Activated CD4-positive, alpha-beta T cell treated with anti-CD3 and anti-CD28 coated beads, Interleukin-2, amount 10 ng/mL, durations not matched to agents 24 days and 14 days (primary cell): ENCODE data around the gene SF1. TPM values are rescaled to one million over a fixed set of nuclear protein-coding genes. Genes with fewer than 3 reads are reported as not detected.

Experiments used
- DNase-seq: peaks from one replicate; pipeline ENCODE4 v3.0.0; 2022
- H3K27ac Mint-ChIP-seq: one replicate; pipeline ENCODE4 v1.8.0; 2022; ENCODE audit warnings: mild to moderate bottlenecking, mixed read lengths
- H3K27me3 Mint-ChIP-seq: one replicate; pipeline ENCODE4 v1.8.0; 2022; ENCODE audit warnings: mixed read lengths
- H3K36me3 Mint-ChIP-seq: one replicate; pipeline ENCODE4 v1.8.0; 2022; ENCODE audit warnings: low read depth, mild to moderate bottlenecking, mixed read lengths
- H3K4me1 Mint-ChIP-seq: one replicate; pipeline ENCODE4 v1.8.0; 2021; ENCODE audit warnings: mixed read lengths
- H3K4me3 Mint-ChIP-seq: one replicate; pipeline ENCODE4 v1.8.0; 2022; ENCODE audit warnings: mild to moderate bottlenecking, moderate library complexity, mixed read lengths
- H3K9me3 Mint-ChIP-seq: one replicate; pipeline ENCODE4 v1.8.0; 2021; ENCODE audit warnings: mixed read lengths
- intact Hi-C: fragments of 100-400 bp; cut with micrococcal nuclease; formaldehyde crosslinking; loops from one replicate; pipeline ENCODE4 v1.15.1; 2023
- total RNA-seq: library from RNA; stranded (reverse); gene quantifications from 2 replicates; pipeline ENCODE4 v1.2.3, GENCODE V29; 2022

The SF1 gene
- total RNA-seq, 1 donor from 2014 or later = 525 TPM

GRCh38 chr11:64777449-64778222 lies 706 bp downstream of the SF1 start:
- H3K27me3 Mint-ChIP-seq = no peaks in the 10 kb centered on the region
- H3K4me1 Mint-ChIP-seq = peaks cover 60% of the 10 kb centered on the region
- peak overlapping the region; percentile 94 for H3K4me3 Mint-ChIP-seq
- H3K36me3 Mint-ChIP-seq = peaks cover 52% of the 10 kb centered on the region
- intact Hi-C loops = loop anchor here (2.0 to 5.0 kb wide), 8 partner anchors 13 to 1295 kb away; partner anchors contain the start of genes ATG2A, ESRRA, FKBP2 and MEN1
- no peaks in the 10 kb centered on the region for H3K9me3 Mint-ChIP-seq
- peak; percentile 94 for DNase-seq
- H3K27ac Mint-ChIP-seq = peak overlapping the region; percentile 78

GRCh38 chr11:64776875-64777274 lies 1.5 kb downstream of the SF1 start:
- intact Hi-C loops = loop anchor here (5.0 kb wide), 3 partner anchors 335 to 1295 kb away; partner anchors contain the start of genes ESRRA, PACS1 and TM7SF2
- no peak for DNase-seq
- Mint-ChIP-seq H3K27ac (peak overlapping the region; percentile 78), H3K9me3 (no peaks in the 10 kb centered on the region), H3K36me3 (peaks cover 58% of the 10 kb centered on the region), H3K4me1 (peaks cover 68% of the 10 kb centered on the region), H3K4me3 (peak overlapping the region; percentile 94), H3K27me3 (no peaks in the 10 kb centered on the region)

GRCh38 chr11:64776425-64776824 lies 1.9 kb downstream of the SF1 start:
- peaks cover 63% of the 10 kb centered on the region for H3K36me3 Mint-ChIP-seq
- DNase-seq = no peak
- intact Hi-C loops = loop anchor here (5.0 kb wide), 3 partner anchors 336 to 1296 kb away; partner anchors contain the start of genes ESRRA, PACS1 and TM7SF2
- H3K27ac Mint-ChIP-seq = peak overlapping the region; percentile 78
- no peaks in the 10 kb centered on the region for H3K9me3 Mint-ChIP-seq
- peaks cover 71% of the 10 kb centered on the region for H3K4me1 Mint-ChIP-seq
- peak overlapping the region; percentile 94 for H3K4me3 Mint-ChIP-seq
- H3K27me3 Mint-ChIP-seq = no peaks in the 10 kb centered on the region

GRCh38 chr11:64774144-64774543 lies 4.2 kb downstream of the SF1 start:
- Mint-ChIP-seq H3K27me3 (no peaks in the 10 kb centered on the region), H3K4me3 (peak overlapping the region; percentile 26)

GRCh38 chr11:64772303-64773018 lies 5.9 kb downstream of the SF1 start:
- peak overlapping the region; percentile 52 for H3K27ac Mint-ChIP-seq
- intact Hi-C loops = no loop called here
- H3K9me3 Mint-ChIP-seq = no peaks in the 10 kb centered on the region
- peak overlapping the region; percentile 66 for H3K4me3 Mint-ChIP-seq
- no peaks in the 10 kb centered on the region for H3K27me3 Mint-ChIP-seq
- H3K4me1 Mint-ChIP-seq = peaks cover 74% of the 10 kb centered on the region
- DNase-seq = no peak
- H3K36me3 Mint-ChIP-seq = peaks cover 96% of the 10 kb centered on the region

More at GRCh38 chr11:64774144-64774543, 4.2 kb downstream of the SF1 start:
- no peaks in the 10 kb centered on the region for H3K9me3 Mint-ChIP-seq
- no peak for DNase-seq
- intact Hi-C loops = no loop called here
- H3K4me1 Mint-ChIP-seq = peaks cover 64% of the 10 kb centered on the region
- no peak overlapping the region for H3K27ac Mint-ChIP-seq
- peaks cover 82% of the 10 kb centered on the region for H3K36me3 Mint-ChIP-seq

GRCh38 chr11:64771861-64772260 lies 6.5 kb downstream of the SF1 start:
- intact Hi-C loops = no loop called here
- no peaks in the 10 kb centered on the region for H3K9me3 Mint-ChIP-seq
- peak overlapping the region; percentile 66 for H3K4me3 Mint-ChIP-seq
- H3K27ac Mint-ChIP-seq = no peak overlapping the region
- peaks cover 73% of the 10 kb centered on the region for H3K4me1 Mint-ChIP-seq
- no peaks in the 10 kb centered on the region for H3K27me3 Mint-ChIP-seq
- no peak for DNase-seq
- peaks cover 96% of the 10 kb centered on the region for H3K36me3 Mint-ChIP-seq

GRCh38 chr11:64770120-64770519 lies 8.2 kb downstream of the SF1 start:
- DNase-seq = no peak
- Mint-ChIP-seq H3K4me3 (no peak overlapping the region), H3K27ac (no peak overlapping the region), H3K27me3 (no peaks in the 10 kb centered on the region), H3K36me3 (peaks cover 91% of the 10 kb centered on the region), H3K4me1 (peaks cover 66% of the 10 kb centered on the region), H3K9me3 (no peaks in the 10 kb centered on the region)
- intact Hi-C loops = no loop called here

- DNase-seq = no peak
- no peaks in the 10 kb centered on the region for H3K27me3 Mint-ChIP-seq
- no peaks in the 10 kb centered on the region for H3K9me3 Mint-ChIP-seq
- intact Hi-C loops = no loop called here
- peak overlapping the region; percentile 26 for H3K27ac Mint-ChIP-seq
- H3K4me1 Mint-ChIP-seq = peaks cover 68% of the 10 kb centered on the region
- peaks cover 91% of the 10 kb centered on the region for H3K36me3 Mint-ChIP-seq
- peak overlapping the region; percentile 4 for H3K4me3 Mint-ChIP-seq
Observed at GRCh38 chr11:64769283-64769682, 9.1 kb downstream of the SF1 start.

GRCh38 chr11:64768300-64768694 lies 10.0 kb downstream of the SF1 start:
- Mint-ChIP-seq H3K27me3 (no peaks in the 10 kb centered on the region), H3K36me3 (peaks cover 90% of the 10 kb centered on the region), H3K4me1 (peaks cover 70% of the 10 kb centered on the region), H3K4me3 (no peak overlapping the region), H3K9me3 (no peaks in the 10 kb centered on the region), H3K27ac (peak overlapping the region; percentile 11)
- intact Hi-C loops = no loop called here
- DNase-seq = no peak

GRCh38 chr11:64767344-64768299 lies 10.7 kb downstream of the SF1 start:
- peak; percentile 95 for DNase-seq
- Mint-ChIP-seq H3K9me3 (no peaks in the 10 kb centered on the region), H3K27me3 (no peaks in the 10 kb centered on the region), H3K4me3 (peak overlapping the region; percentile 41), H3K27ac (peak overlapping the region; percentile 74), H3K36me3 (peaks cover 89% of the 10 kb centered on the region), H3K4me1 (peaks cover 70% of the 10 kb centered on the region)
- intact Hi-C loops = loop anchor here (1.0 kb wide), 1 partner anchor 23 kb away; the partner anchor contains the start of gene RASGRP2

- DNase-seq = no peak
- H3K4me1 Mint-ChIP-seq = peaks cover 70% of the 10 kb centered on the region
- H3K9me3 Mint-ChIP-seq = no peaks in the 10 kb centered on the region
- no peak overlapping the region for H3K27ac Mint-ChIP-seq
- H3K36me3 Mint-ChIP-seq = peaks cover 87% of the 10 kb centered on the region
- no peaks in the 10 kb centered on the region for H3K27me3 Mint-ChIP-seq
- peak overlapping the region; percentile 6 for H3K4me3 Mint-ChIP-seq
- intact Hi-C loops = loop anchor here (1.0 kb wide), 1 partner anchor 23 kb away; the partner anchor contains the start of gene RASGRP2
Observed at GRCh38 chr11:64766881-64767280, 11.5 kb downstream of the SF1 start.

- peak overlapping the region; percentile 72 for H3K4me3 Mint-ChIP-seq
- peaks cover 71% of the 10 kb centered on the region for H3K4me1 Mint-ChIP-seq
- H3K9me3 Mint-ChIP-seq = no peaks in the 10 kb centered on the region
- H3K36me3 Mint-ChIP-seq = peaks cover 82% of the 10 kb centered on the region
- H3K27ac Mint-ChIP-seq = no peak overlapping the region
- H3K27me3 Mint-ChIP-seq = no peaks in the 10 kb centered on the region
- intact Hi-C loops = loop anchor here (2.0 kb wide), 1 partner anchor 13 kb away; the partner anchor contains the start of gene SF1
- DNase-seq = no peak
Observed at GRCh38 chr11:64765851-64766665, 12.3 kb downstream of the SF1 start.
